Prostate gland (tissue), 2 donors: ENCODE measurements around the gene ZBTB7C. TPM values are rescaled to one million over a fixed set of nuclear protein-coding genes. Genes with fewer than 3 reads are reported as not detected.

ENCODE experiments used
- DNase-seq: peaks from one replicate; pipeline ENCODE4 v3.0.0-alpha.2; 2019; ENCODE audit warnings: low spot score
- H3K27ac ChIP-seq, 2 donors: fragments of 200-600 bp; sonication (generic); 2 replicates each; pipeline ENCODE4 v1.5.1; 2017 to 2019
- H3K27me3 ChIP-seq: fragments of 200-600 bp; sonication (generic); replicated peaks from 2 replicates; pipeline ENCODE4 v1.5.1; 2019; ENCODE audit not compliant: insufficient read depth
- H3K36me3 ChIP-seq, 2 donors: fragments of 200-600 bp; sonication (generic); 1 replicate in 1 of 2; 2 replicates in 1 of 2; pipeline versions ENCODE4 v1.5.1 to v1.8.1; 2017 to 2019
- H3K4me1 ChIP-seq: fragments of 200-600 bp; sonication (generic); replicated peaks from 2 replicates; pipeline ENCODE4 v1.5.1; 2019
- H3K4me3 ChIP-seq, 2 donors: fragments of 200-600 bp; sonication (generic); 2 replicates each; pipeline ENCODE4 v1.5.1; 2017 to 2019
- H3K9me3 ChIP-seq: fragments of 200-600 bp; sonication (generic); 2 replicates; pipeline ENCODE4 v1.5.1; 2017
- POLR2A ChIP-seq: fragments of 450-650 bp; IDR thresholded peaks from one replicate; pipeline ENCODE4 v1.6.1; 2016; ENCODE audit warnings: antibody characterized with exemption, mild to moderate bottlenecking
- POLR2AphosphoS5 ChIP-seq: sonication (generic); formaldehyde crosslinking; IDR thresholded peaks from one replicate; pipeline ENCODE4 v1.6.1; 2017; ENCODE audit warnings: antibody characterized with exemption
- WGBS: methylation state at CpG from one replicate; pipeline ENCODE4 v1.1.5; 2018; 5-methylcytosine and 5-hydroxymethylcytosine counted together
- intact Hi-C: fragments of 100-400 bp; cut with DNase I; formaldehyde crosslinking; loops from one replicate; pipeline ENCODE4 v1.14.2; 2022
- total RNA-seq, 2 donors: library from RNA; depleted of rRNA; stranded (reverse); fragments of >200 nt; gene quantifications; one replicate each; pipeline ENCODE4 v1.1.0, GENCODE V29; 2016
- TF ChIP-seq, protein P1 (sequence below), 4 experiments: fragments of 200-600 bp in 2 of 4; fragments of 450-650 bp in 2 of 4; sonication (generic) in 2 of 4; IDR thresholded peaks; 1 replicate in 3 of 4; 2 replicates in 1 of 4; pipeline ENCODE4 v1.5.1; 2016 to 2019; ENCODE audit warnings: antibody characterized with exemption in 4 of 4, mild to moderate bottlenecking in 2 of 4, moderate library complexity in 2 of 4

ZBTB7C gene
- total RNA-seq, 2 donors from 2014 or later: 14.7 to 48.9 TPM

DNA sequence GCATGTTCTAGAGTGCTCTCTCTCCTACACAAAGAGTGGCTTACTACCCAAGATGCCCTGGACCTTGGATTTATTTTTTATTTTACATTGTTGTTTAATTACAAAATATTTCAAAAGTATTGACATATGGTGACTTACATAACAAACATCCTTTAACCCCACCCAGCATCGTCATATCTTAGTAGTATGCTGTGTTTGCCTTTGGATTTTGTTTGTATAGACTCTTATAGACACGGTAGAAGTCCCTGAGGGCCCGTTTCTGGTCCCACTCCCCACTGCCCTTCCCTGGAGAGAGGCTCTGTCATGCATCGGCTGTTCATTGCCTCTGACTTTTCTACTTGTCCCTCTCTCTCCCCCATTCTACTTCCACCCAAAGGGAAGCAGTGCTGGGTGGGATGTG is 112.0 kb downstream of the ZBTB7C start:
- Histone ChIP-seq H3K27ac (no peak overlapping the region), H3K4me3 (no peak overlapping the region), H3K9me3 (no peaks in the 10 kb centered on the region), H3K27me3 (no peaks in the 10 kb centered on the region), H3K36me3 (no peaks in the 10 kb centered on the region), H3K4me1 (no peaks in the 10 kb centered on the region)
- TF ChIP-seq POLR2AphosphoS5 (no peak), POLR2A (no peak)
- TF ChIP-seq, protein P1, sequence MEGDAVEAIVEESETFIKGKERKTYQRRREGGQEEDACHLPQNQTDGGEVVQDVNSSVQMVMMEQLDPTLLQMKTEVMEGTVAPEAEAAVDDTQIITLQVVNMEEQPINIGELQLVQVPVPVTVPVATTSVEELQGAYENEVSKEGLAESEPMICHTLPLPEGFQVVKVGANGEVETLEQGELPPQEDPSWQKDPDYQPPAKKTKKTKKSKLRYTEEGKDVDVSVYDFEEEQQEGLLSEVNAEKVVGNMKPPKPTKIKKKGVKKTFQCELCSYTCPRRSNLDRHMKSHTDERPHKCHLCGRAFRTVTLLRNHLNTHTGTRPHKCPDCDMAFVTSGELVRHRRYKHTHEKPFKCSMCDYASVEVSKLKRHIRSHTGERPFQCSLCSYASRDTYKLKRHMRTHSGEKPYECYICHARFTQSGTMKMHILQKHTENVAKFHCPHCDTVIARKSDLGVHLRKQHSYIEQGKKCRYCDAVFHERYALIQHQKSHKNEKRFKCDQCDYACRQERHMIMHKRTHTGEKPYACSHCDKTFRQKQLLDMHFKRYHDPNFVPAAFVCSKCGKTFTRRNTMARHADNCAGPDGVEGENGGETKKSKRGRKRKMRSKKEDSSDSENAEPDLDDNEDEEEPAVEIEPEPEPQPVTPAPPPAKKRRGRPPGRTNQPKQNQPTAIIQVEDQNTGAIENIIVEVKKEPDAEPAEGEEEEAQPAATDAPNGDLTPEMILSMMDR (IDR thresholded peaks at IDR 0.05): no peak
- DNase-seq: no peak
- WGBS: 85% methylated on average over 4 of the region's 4 CpGs
- intact Hi-C loops: no loop called here

DNA sequence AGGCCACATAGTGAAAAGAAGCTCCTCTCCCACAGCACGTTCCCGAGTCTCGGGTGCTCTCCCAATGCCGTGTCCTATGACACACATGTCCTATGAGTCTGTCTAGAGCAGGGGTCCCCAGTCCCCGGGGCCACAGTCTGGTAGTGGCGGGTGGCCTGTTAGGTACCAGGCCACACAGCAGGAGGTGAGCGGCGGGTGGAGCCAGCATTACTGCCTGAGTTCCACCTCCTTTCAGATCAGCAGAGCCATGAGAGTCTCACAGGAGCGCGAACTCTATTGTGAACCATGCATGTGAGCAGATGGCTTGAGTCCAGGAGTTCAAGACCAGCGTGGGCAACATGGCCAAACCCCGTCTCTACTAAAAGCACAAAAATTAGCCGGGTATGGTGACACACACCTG is 112.6 kb downstream of the ZBTB7C start:
- H3K4me3 ChIP-seq: no peak overlapping the region
- TF ChIP-seq POLR2AphosphoS5 (no peak), POLR2A (no peak)
- TF ChIP-seq, protein P1 (IDR thresholded peaks at IDR 0.05): no peak
- no peak overlapping the region for H3K27ac ChIP-seq
- intact Hi-C loops: no loop called here
- DNase-seq: no peak
- H3K9me3 ChIP-seq: no peaks in the 10 kb centered on the region
- WGBS: 97% methylated on average over 12 of the region's 13 CpGs
- no peaks in the 10 kb centered on the region for H3K36me3 ChIP-seq
- H3K27me3 ChIP-seq: no peaks in the 10 kb centered on the region
- H3K4me1 ChIP-seq: no peaks in the 10 kb centered on the region

GRCh38 chr18:48295586-48296311 is 113.4 kb downstream of the ZBTB7C start:
- 82% methylated on average over 10 of the region's 10 CpGs for WGBS

GRCh38 chr18:48294899-48295585 is 114.1 kb downstream of the ZBTB7C start:
- TF ChIP-seq POLR2A (no peak), POLR2AphosphoS5 (no peak)
- TF ChIP-seq, protein P1 (IDR thresholded peaks at IDR 0.05): no peak
- no peaks in the 10 kb centered on the region for H3K9me3 ChIP-seq
- 91% methylated on average over 11 of the region's 12 CpGs for WGBS
- intact Hi-C loops: no loop called here
- H3K4me3 ChIP-seq: no peak overlapping the region
- no peaks in the 10 kb centered on the region for H3K4me1 ChIP-seq
- no peaks in the 10 kb centered on the region for H3K27me3 ChIP-seq
- H3K36me3 ChIP-seq: no peaks in the 10 kb centered on the region
- no peak for DNase-seq
- H3K27ac ChIP-seq: no peak overlapping the region

More at GRCh38 chr18:48295586-48296311, 113.4 kb downstream of the ZBTB7C start:
- Histone ChIP-seq H3K36me3 (no peaks in the 10 kb centered on the region), H3K4me3 (no peak overlapping the region), H3K9me3 (no peaks in the 10 kb centered on the region), H3K27me3 (no peaks in the 10 kb centered on the region), H3K27ac (no peak overlapping the region), H3K4me1 (no peaks in the 10 kb centered on the region)
- DNase-seq: no peak
- TF ChIP-seq POLR2A (no peak), POLR2AphosphoS5 (no peak)
- TF ChIP-seq, protein P1 (IDR thresholded peaks at IDR 0.05): no peak
- intact Hi-C loops: no loop called here
